GM18498 (cell line): ENCODE data around the gene SLC25A26.

Experiments used
- ATAC-seq: cut with Tn5 transposase; IDR thresholded peaks from one replicate; pipeline ENCODE4 v1.9.1; 2021; ENCODE audit warnings: mild to moderate bottlenecking, moderate library complexity; ENCODE audit not compliant: unreplicated experiment

The SLC25A26 gene

DNA sequence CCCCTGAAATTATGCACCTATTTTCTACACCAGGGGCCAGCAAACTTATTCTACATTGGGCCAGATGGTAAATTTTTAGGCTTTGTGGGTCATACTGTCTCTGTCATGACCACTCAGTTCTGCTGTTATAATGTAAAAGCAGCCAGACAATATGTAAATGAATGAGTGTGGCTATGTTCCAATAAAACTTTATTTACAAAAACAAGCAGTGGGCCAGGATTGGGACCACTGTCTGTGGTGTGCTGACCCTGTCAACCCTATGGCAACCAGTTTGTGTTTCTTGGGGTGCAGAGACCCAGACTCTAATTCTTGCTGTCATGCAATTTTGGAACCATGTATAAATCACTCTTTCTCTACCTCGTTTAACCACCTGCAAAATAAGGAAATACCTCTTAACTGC lies 205.3 kb downstream of the SLC25A26 start:
- ATAC-seq: no peak

DNA sequence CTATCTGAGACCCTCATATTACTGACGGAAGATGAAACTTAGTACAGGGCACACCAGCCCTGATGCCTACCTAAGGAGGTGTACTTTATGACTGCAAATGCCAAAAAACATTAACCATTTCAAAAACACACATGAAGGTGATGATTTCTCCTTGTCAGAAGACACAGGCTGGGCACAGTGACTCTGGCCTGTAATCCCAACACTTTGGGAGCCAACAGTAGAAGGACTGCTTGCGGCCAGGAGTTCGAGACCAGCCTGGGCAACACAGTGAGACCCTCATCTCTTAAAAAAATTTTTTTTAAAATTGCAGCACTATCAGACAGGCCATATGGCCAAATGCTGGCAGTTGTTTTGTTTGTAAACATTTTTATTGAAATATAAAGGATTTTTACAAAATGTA lies 206.6 kb downstream of the SLC25A26 start:
- no peak for ATAC-seq

DNA sequence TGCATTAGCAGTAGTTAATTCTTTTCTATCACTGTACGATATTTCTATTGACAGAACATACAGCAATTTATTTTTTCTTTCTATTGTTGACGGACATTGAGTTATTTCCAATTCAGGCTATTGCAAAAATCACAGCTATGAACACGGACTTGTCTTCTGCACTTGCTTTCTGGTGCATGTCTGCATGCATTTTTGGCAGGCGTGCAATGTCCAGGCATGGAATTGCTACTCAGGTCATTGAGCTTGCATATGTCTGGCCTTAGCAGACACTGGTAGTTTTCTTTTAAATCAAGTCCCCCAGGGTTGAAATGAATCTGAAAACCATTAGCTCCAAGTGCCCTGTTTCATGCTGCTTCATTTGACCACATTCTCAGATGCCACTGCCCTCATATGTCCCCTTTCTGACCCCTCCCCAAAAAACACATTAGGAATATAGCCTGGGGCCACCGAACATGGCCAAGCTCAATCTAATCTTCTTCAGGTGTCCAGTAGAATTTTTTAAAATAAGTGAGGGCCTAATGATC lies 207.2 kb downstream of the SLC25A26 start:
- ATAC-seq: no peak
